ENCODE data around the gene SETDB2. TPM values are rescaled to one million over a fixed set of nuclear protein-coding genes. Genes with fewer than 3 reads are reported as not detected.

Gene SETDB2
- total RNA-seq, 4 donors from 2014 or later = 10.3 to 18.2 (median 14.5) TPM

DNA sequence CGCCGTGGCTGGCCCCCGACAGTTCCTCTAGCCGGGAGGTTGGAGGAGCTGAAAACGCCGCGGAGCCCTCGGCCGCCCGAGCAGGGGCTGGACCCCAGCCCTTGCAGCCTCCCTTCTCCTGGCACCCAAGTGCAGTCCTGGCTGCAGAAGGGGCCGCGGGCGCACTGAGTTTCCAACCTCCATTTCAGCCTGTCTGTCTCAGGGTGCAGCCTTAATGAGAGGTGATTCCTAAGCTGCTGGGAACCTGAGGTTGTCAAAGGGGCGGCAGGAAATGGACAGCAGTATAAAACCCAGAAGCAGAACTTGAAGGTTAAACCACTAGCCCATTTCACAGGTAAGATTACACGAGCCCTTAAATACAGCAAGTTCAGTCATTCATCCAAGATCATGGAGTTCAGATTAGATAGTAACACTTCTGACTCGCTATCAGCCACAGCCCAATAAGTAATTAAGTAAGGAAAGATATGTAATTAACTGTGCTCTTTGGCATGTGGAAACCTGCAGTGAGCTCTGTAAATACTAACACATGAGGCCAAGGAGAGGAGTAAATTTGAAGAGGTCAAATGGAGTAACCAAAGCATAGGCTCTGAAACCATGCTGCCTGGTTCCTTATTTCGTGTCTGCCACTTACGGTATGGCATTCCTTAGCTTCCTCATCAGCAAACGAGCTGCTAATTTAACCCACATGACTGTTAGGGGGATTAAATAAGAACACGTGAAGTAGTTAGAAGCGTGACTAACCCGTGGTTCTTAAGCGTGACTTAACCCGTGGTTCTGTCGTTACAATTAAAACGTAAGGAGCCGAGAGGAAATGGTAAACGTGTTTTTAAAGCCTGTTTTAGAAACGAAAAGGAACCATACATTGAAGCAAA, 686 bp downstream of the SETDB2 start:
- TF ChIP-seq, protein P1, sequence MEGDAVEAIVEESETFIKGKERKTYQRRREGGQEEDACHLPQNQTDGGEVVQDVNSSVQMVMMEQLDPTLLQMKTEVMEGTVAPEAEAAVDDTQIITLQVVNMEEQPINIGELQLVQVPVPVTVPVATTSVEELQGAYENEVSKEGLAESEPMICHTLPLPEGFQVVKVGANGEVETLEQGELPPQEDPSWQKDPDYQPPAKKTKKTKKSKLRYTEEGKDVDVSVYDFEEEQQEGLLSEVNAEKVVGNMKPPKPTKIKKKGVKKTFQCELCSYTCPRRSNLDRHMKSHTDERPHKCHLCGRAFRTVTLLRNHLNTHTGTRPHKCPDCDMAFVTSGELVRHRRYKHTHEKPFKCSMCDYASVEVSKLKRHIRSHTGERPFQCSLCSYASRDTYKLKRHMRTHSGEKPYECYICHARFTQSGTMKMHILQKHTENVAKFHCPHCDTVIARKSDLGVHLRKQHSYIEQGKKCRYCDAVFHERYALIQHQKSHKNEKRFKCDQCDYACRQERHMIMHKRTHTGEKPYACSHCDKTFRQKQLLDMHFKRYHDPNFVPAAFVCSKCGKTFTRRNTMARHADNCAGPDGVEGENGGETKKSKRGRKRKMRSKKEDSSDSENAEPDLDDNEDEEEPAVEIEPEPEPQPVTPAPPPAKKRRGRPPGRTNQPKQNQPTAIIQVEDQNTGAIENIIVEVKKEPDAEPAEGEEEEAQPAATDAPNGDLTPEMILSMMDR (IDR thresholded peaks at IDR 0.05; ENCODE audit: low read depth) = no peak

DNA sequence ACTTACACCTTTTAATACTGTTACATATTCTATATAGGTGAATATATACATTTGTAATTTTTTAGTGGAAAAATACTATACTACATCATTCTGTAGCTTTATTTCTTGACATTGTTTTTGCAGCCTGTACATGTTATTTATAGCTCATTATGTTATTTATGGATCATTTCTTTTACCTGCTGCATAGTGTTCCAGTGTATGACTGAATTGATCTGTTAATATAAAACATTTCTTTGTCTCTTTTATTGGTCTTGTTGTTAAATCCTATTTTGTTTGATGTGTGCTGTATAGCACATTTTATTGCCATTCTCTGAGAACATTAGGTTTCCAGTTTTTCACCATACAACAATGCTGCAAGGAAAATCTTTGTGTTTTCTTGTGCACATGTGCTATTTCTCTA, 2.4 kb downstream of the SETDB2 start:
- TF ChIP-seq, protein P1 (IDR thresholded peaks at IDR 0.05; ENCODE audit: low read depth) = no peak

DNA sequence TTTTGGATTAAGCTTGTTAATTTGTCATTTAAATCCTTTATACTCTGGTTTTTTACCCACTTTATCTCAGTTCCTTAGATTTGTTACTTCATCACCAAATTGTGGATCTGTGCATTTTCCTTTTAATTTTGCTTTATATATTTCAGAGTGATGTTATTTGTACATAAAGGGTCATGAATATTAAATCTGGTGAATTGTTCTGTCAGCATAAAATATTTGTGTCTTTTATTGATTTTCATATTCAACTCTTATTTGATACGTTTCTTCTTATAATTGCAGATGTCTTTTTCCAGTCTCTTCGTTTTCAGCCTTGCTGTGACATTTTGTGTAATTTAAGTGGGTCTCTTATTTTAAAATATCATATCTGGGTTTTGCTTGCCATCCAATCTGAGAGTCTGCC, 4.7 kb downstream of the SETDB2 start:
- TF ChIP-seq, protein P1 (IDR thresholded peaks at IDR 0.05; ENCODE audit: low read depth) = no peak

DNA sequence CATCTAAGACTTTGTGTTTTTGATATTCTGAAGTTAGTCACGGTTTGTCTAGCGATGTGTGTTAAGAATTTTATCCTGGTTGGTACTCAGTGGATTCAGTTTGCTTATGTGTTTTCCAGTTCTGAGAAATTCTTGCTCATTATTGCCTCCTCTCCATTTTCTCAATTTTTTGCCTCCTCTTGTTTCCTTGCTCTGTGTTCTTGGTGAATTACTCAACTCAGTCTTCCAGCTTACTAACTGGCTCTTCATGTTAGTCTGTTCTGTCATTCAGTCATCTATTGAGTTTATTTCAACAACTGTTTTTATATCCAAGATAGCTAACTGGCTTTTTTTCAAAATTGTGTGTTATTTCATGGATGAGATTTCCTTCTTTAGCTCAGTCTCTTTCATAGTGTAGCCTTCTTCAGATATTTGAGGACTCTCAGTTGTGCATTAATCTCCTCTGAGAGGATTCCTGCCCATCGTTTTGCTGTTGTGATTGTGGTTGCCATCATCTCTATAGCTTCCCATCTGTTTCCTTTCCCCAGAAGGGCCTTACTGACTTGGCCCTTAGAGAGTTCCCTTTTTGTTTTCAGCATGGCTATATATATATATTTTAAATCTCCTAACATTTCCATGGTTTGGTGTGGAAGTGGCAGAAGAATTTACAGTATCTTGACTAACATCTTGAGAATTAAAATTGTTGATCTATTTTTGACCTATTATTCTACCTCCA, 6.2 kb downstream of the SETDB2 start:
- TF ChIP-seq, protein P1 (IDR thresholded peaks at IDR 0.05; ENCODE audit: low read depth) = no peak

DNA sequence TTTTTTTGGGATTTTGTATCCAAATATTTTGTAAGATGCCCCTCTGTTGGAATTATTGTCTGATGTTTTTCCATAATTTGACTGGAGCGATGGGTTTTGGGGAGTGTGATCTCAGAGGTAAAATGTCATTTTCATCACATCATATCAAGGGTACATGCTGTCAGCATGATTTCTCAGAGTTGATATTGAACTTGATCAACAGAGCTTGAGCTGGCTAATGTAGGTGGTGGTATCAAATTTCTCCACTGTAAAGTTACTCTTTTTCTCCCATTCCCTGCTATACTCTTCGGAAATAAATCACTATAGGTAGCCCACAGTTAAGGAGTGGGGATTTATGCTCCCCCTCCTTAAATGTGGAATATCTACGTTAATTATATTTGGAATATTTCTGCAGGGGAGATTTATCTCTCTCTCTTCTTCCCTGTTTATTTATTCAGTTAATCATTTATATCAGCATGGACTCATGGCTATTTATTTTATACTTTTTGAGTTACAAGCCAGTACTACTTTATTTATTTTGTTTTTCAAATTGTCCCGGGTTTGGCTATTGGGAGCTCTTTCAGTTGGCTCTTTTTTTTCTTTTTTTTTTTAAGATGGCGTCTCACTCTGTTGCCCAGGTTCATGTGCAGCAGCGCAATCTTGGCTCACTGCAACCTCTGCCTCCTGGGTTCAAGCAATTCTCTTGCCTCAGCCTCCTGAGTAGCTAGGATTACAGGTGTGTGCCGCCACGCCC, 8.8 kb downstream of the SETDB2 start:
- TF ChIP-seq, protein P1 (IDR thresholded peaks at IDR 0.05; ENCODE audit: low read depth) = no peak

DNA sequence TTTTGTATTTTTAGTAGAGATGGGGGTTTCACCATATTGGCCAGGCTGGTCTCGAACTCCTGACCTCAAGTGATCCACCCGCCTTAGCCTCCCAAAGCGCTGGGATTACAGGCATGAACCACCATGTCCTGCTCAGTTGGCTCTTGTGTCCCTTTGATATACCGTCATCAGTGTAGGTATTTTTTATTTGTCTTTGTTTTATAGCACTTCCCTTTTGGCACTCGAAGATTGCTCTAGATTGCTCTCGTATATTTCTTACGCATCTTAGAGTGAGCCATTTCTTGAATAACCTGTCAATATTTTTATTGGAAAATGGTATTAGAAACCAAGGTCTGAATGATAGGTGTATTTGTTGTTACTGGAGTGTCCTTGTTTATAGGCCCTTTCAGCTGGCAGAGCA, 9.4 kb downstream of the SETDB2 start:
- TF ChIP-seq, protein P1 (IDR thresholded peaks at IDR 0.05; ENCODE audit: low read depth) = no peak

Data from subcutaneous adipose tissue (tissue), 4 donors.